GM13977 (cell line): Measurements from ENCODE around the gene GIT2.
"Not testable (repeated sequence)": the region's sequence is repeated elsewhere in the genome, so short reads cannot be mapped to it uniquely, and the experiment has no call there.

Experiments
- DNase-seq: peaks from one replicate; pipeline ENCODE4 v3.0.0; 2012; ENCODE audit warnings: low spot score
- in situ Hi-C: fragments of 300-500 bp; cut with MboI; formaldehyde crosslinking; loops from one replicate; pipeline ENCODE4 v1.12.0; 2022; ENCODE audit warnings: low sequenced_read_pairs, low pct_unique_long_range_greater_than_20kb, mixed read lengths, inconsistent platforms; ENCODE audit not compliant: unreplicated experiment
- TF ChIP-seq, protein P1 (sequence below): IDR thresholded peaks from 2 replicates; pipeline ENCODE4 v1.5.1; 2012; ENCODE audit warnings: mild to moderate bottlenecking, control low read depth; ENCODE audit not compliant: insufficient read depth; ENCODE audit errors: extremely low read depth, missing control alignments

Gene GIT2

GRCh38 chr12:109899783-109900751 is 96.1 kb downstream of the GIT2 start, which contains the start of gene TCHP:
Gene TCHP, plus strand, starts transcription at chr12:109900274. Its CDS starts 2,753 bp downstream, at chr12:109903027.
- peak; percentile 90 for DNase-seq
- in situ Hi-C loops = no loop called here
- TF ChIP-seq, protein P1, sequence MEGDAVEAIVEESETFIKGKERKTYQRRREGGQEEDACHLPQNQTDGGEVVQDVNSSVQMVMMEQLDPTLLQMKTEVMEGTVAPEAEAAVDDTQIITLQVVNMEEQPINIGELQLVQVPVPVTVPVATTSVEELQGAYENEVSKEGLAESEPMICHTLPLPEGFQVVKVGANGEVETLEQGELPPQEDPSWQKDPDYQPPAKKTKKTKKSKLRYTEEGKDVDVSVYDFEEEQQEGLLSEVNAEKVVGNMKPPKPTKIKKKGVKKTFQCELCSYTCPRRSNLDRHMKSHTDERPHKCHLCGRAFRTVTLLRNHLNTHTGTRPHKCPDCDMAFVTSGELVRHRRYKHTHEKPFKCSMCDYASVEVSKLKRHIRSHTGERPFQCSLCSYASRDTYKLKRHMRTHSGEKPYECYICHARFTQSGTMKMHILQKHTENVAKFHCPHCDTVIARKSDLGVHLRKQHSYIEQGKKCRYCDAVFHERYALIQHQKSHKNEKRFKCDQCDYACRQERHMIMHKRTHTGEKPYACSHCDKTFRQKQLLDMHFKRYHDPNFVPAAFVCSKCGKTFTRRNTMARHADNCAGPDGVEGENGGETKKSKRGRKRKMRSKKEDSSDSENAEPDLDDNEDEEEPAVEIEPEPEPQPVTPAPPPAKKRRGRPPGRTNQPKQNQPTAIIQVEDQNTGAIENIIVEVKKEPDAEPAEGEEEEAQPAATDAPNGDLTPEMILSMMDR = peak; percentile 49

DNA sequence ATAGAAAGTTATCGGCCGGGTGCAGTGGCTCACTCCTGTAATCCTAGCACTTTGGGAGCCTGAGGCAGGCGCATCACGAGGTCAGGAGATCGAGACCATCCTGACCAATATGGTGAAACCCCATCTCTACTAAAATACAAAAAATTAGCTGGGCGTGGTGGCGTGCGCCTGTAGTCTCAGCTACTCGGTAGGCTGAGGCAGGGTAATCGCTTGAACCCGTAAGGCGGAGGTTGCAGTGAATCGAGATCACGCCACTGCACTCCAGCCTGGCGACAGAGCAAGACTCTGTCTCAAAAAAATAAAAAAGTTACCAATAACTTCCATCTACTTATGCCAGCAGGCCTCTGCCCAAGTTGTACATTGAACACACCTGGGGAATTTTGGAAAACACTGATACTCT is 96.8 kb downstream of the GIT2 start:
- not testable (repeated sequence) for DNase-seq

GRCh38 chr12:109897029-109897428 is 99.1 kb downstream of the GIT2 start:
- in situ Hi-C loops = no loop called here
- TF ChIP-seq, protein P1 = no peak
- DNase-seq = no peak

More for the DNA sequence above, 96.8 kb downstream of the GIT2 start:
- in situ Hi-C loops = not testable (repeated sequence)

GRCh38 chr12:109896188-109896587 is 100.0 kb downstream of the GIT2 start:
- TF ChIP-seq, protein P1 = no peak
- in situ Hi-C loops = no loop called here
- DNase-seq = no peak

DNA sequence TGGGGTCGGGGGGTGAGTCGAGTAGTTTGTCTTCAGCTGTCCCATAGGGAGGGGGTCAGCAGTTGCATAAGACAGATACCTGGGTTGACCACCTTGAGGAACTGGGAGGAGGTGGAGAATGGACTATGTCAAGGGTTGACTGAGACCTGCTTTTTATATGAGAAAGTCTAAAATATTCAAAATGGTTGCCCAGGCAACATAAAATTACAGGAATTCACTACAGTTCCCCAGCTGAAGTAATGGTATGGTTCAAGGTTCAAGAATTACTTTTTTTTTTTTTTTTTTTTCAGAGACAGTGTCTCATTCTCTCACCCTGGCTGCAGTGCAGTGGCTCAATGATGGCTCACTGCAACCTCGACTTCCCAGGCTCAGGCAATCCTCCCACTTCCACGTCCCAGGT is 101.2 kb downstream of the GIT2 start:
- DNase-seq = no peak
- in situ Hi-C loops = no loop called here
- TF ChIP-seq, protein P1 = no peak

GRCh38 chr12:109893261-109893995 is 102.7 kb downstream of the GIT2 start:
- no peak for DNase-seq
- TF ChIP-seq, protein P1 = no peak
- in situ Hi-C loops = no loop called here
